PC-3 (cell line): Measurements from ENCODE around the gene PAPOLG. TPM values are rescaled to one million over a fixed set of nuclear protein-coding genes. Genes with fewer than 3 reads are reported as not detected.

Experiments
- ATAC-seq: fragments of 200-7000 bp; cut with Tn5 transposase; 2 replicates; pipeline ENCODE4 v1.9.1; 2020; ENCODE audit warnings: mild to moderate bottlenecking, moderate library complexity
- BruUV-seq: library from RNA; stranded (reverse); fragments of 400-500 nt; replicated peaks from 2 replicates; lab custom pipeline; 2021; lab: Mats Ljungman, UMichigan
- CTCF ChIA-PET: fragments of 300-600 bp; sonication (Branson Sonifier 250); formaldehyde crosslinking; loops from one replicate; lab custom pipeline; 2022; ENCODE audit warnings: antibody characterized with exemption; lab: Charles Lee
- POLR2A ChIA-PET: fragments of 300-600 bp; sonication (Branson Sonifier 250); formaldehyde crosslinking; loops from one replicate; lab custom pipeline; 2022; ENCODE audit warnings: antibody characterized with exemption; ENCODE audit not compliant: unreplicated experiment; lab: Charles Lee
- DNase-seq: peaks from one replicate; pipeline ENCODE4 v3.0.0-alpha.2; 2015
- H2AFZ ChIP-seq: fragments of 300-600 bp; sonication (generic); 2 replicates; pipeline ENCODE4 v1.6.0; 2016; ENCODE audit warnings: antibody characterized with exemption, low read length
- H3F3A ChIP-seq: fragments of 300-600 bp; sonication (generic); one replicate; pipeline ENCODE4 v1.6.0; 2017; ENCODE audit warnings: antibody characterized with exemption, low read length, control low read depth, mild to moderate bottlenecking; ENCODE audit not compliant: unreplicated experiment
- H3K27ac ChIP-seq: fragments of 300-600 bp; sonication (generic); 2 replicates; pipeline ENCODE4 v1.5.1; 2016; ENCODE audit warnings: mild to moderate bottlenecking, low read length
- H3K27me3 ChIP-seq: fragments of 300-600 bp; sonication (generic); 2 replicates; pipeline ENCODE4 v1.6.1; 2016; ENCODE audit warnings: low read length, mixed read lengths
- H3K36me3 ChIP-seq: fragments of 300-600 bp; sonication (generic); 2 replicates; pipeline ENCODE4 v1.6.1; 2016; ENCODE audit warnings: low read depth, mixed run types, low read length, mixed read lengths
- H3K4me1 ChIP-seq: fragments of 300-600 bp; sonication (generic); 2 replicates; pipeline ENCODE4 v1.5.1; 2016; ENCODE audit warnings: low read length; ENCODE audit not compliant: insufficient read depth
- H3K4me2 ChIP-seq: fragments of 300-600 bp; sonication (generic); 2 replicates; pipeline ENCODE4 v1.6.0; 2016; ENCODE audit warnings: low read length
- H3K4me3 ChIP-seq: fragments of 300-600 bp; sonication (generic); 2 replicates; pipeline ENCODE4 v1.5.1; 2016; ENCODE audit warnings: mild to moderate bottlenecking, low read length, mixed read lengths
- H3K79me2 ChIP-seq: fragments of 300-600 bp; sonication (generic); 2 replicates; pipeline ENCODE4 v1.6.1; 2017; ENCODE audit warnings: low read length, mixed read lengths
- H3K9ac ChIP-seq: fragments of 300-600 bp; sonication (generic); 2 replicates; pipeline ENCODE4 v1.6.0; 2016; ENCODE audit warnings: mild to moderate bottlenecking, low read length
- H3K9me2 ChIP-seq: fragments of 300-600 bp; sonication (generic); replicated peaks from 2 replicates; pipeline ENCODE4 v1.6.1; 2016; ENCODE audit warnings: mixed run types, low read length, mixed read lengths
- H3K9me3 ChIP-seq: fragments of 300-600 bp; sonication (generic); 2 replicates; pipeline ENCODE4 v1.6.1; 2016; ENCODE audit warnings: low read length, mixed read lengths
- H4K20me1 ChIP-seq: fragments of 300-600 bp; sonication (generic); 2 replicates; pipeline ENCODE4 v1.6.1; 2016; ENCODE audit warnings: low read length, mixed read lengths
- EZH2 ChIP-seq: fragments of 300-600 bp; sonication (generic); IDR thresholded peaks from one replicate; pipeline ENCODE4 v1.6.1; 2017; ENCODE audit warnings: antibody characterized with exemption, mild to moderate bottlenecking, low read length; ENCODE audit not compliant: unreplicated experiment
- EZH2phosphoT487 ChIP-seq: fragments of 300-600 bp; sonication (generic); IDR thresholded peaks from 2 replicates; pipeline ENCODE4 v1.6.1; 2018; ENCODE audit warnings: mild to moderate bottlenecking, antibody characterized with exemption, low read length, borderline replicate concordance
- intact Hi-C: fragments of 100-400 bp; cut with micrococcal nuclease; formaldehyde crosslinking; loops from 2 replicates; pipeline ENCODE4 v1.9.0; 2023
- total RNA-seq: library from RNA; depleted of rRNA; stranded (reverse); fragments of >200 nt; gene quantifications from 2 replicates; pipeline ENCODE4 v1.2.3, GENCODE V29; 2014
- TF ChIP-seq, protein P1 (sequence below): fragments of 300-600 bp; sonication (generic); conservative IDR thresholded peaks from 2 replicates; pipeline ENCODE4 v1.5.1; 2017; ENCODE audit warnings: antibody characterized with exemption, low read depth, mild to moderate bottlenecking, low read length

The PAPOLG gene
- total RNA-seq, 1 experiment from 2014 or later = 7.1 TPM

DNA sequence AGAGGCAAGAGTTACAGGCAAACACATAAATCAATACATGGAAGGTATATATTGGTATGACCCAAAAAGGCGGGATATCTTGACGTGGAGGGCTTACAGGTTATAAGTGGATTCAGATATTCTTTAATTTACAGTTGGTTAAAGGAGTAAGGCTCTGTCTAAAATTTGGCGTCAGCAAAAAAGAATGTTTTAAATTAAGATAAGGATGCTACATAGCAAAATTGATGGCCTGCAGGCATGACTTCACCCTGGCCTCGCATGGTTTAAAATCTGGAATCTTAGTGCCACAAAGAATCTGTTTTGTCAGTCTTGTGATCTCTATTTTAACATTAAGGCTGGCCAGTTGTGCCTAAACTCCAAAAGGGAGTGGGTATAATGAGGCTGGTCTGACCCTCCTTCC lies 66.9 kb downstream of the PAPOLG start:
- ChIA-PET POLR2A (no interaction called here), CTCF (no interaction called here)
- no peaks in the 10 kb centered on the region for H3K9me2 ChIP-seq
- H3K4me1 ChIP-seq = no peaks in the 10 kb centered on the region
- no peak overlapping the region for H3K4me2 ChIP-seq
- DNase-seq (no peak), ATAC-seq (no peak)
- H3K27me3 ChIP-seq = no peaks in the 10 kb centered on the region
- intact Hi-C loops = no loop called here
- TF ChIP-seq EZH2 (no peak), EZH2phosphoT487 (no peak)
- TF ChIP-seq, protein P1, sequence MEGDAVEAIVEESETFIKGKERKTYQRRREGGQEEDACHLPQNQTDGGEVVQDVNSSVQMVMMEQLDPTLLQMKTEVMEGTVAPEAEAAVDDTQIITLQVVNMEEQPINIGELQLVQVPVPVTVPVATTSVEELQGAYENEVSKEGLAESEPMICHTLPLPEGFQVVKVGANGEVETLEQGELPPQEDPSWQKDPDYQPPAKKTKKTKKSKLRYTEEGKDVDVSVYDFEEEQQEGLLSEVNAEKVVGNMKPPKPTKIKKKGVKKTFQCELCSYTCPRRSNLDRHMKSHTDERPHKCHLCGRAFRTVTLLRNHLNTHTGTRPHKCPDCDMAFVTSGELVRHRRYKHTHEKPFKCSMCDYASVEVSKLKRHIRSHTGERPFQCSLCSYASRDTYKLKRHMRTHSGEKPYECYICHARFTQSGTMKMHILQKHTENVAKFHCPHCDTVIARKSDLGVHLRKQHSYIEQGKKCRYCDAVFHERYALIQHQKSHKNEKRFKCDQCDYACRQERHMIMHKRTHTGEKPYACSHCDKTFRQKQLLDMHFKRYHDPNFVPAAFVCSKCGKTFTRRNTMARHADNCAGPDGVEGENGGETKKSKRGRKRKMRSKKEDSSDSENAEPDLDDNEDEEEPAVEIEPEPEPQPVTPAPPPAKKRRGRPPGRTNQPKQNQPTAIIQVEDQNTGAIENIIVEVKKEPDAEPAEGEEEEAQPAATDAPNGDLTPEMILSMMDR = no peak
- no peaks in the 10 kb centered on the region for H3K36me3 ChIP-seq
- no peaks in the 10 kb centered on the region for H3F3A ChIP-seq
- H3K79me2 ChIP-seq = no peaks in the 10 kb centered on the region
- H3K9me3 ChIP-seq = no peaks in the 10 kb centered on the region
- no peak overlapping the region for H2AFZ ChIP-seq
- no peak overlapping the region for H3K27ac ChIP-seq
- no peaks in the 10 kb centered on the region for H4K20me1 ChIP-seq
- BruUV-seq = no TSS peak
- H3K4me3 ChIP-seq = no peak overlapping the region
- H3K9ac ChIP-seq = no peak overlapping the region

GRCh38 chr2:60823694-60824305 lies 67.7 kb downstream of the PAPOLG start:
- no TSS peak for BruUV-seq
- H3F3A ChIP-seq = no peaks in the 10 kb centered on the region
- H3K36me3 ChIP-seq = no peaks in the 10 kb centered on the region
- ChIA-PET POLR2A (no interaction called here), CTCF (interaction anchor here (0.9 kb wide), 1 partner anchor 175 kb away, joined by 3 read pairs; no protein-coding TSS in a partner anchor)
- H3K9me2 ChIP-seq = no peaks in the 10 kb centered on the region
- H3K4me1 ChIP-seq = no peaks in the 10 kb centered on the region
- no peaks in the 10 kb centered on the region for H3K79me2 ChIP-seq
- no peak overlapping the region for H3K9ac ChIP-seq
- no peaks in the 10 kb centered on the region for H4K20me1 ChIP-seq
- TF ChIP-seq EZH2phosphoT487 (no peak), EZH2 (no peak)
- TF ChIP-seq, protein P1 = no peak
- H3K27ac ChIP-seq = no peak overlapping the region
- H3K4me3 ChIP-seq = no peak overlapping the region
- H3K4me2 ChIP-seq = no peak overlapping the region
- intact Hi-C loops = no loop called here
- H3K9me3 ChIP-seq = no peaks in the 10 kb centered on the region
- ATAC-seq (no peak), DNase-seq (no peak)
- H3K27me3 ChIP-seq = no peaks in the 10 kb centered on the region
- no peak overlapping the region for H2AFZ ChIP-seq

- TF ChIP-seq EZH2phosphoT487 = no peak
- no peak for TF ChIP-seq EZH2
- TF ChIP-seq, protein P1 = no peak
- Histone ChIP-seq H3K4me2 (no peak overlapping the region), H4K20me1 (no peaks in the 10 kb centered on the region), H3K9me3 (no peaks in the 10 kb centered on the region), H3K36me3 (no peaks in the 10 kb centered on the region), H3K27ac (no peak overlapping the region), H3K27me3 (no peaks in the 10 kb centered on the region), H3K4me1 (no peaks in the 10 kb centered on the region), H3K79me2 (no peaks in the 10 kb centered on the region), H2AFZ (no peak overlapping the region), H3K9me2 (no peaks in the 10 kb centered on the region), H3K4me3 (no peak overlapping the region), H3K9ac (no peak overlapping the region), H3F3A (no peaks in the 10 kb centered on the region)
- no TSS peak for BruUV-seq
- intact Hi-C loops = no loop called here
- ATAC-seq = no peak
- POLR2A ChIA-PET = no interaction called here
- DNase-seq = no peak
- CTCF ChIA-PET = no interaction called here
Observed at GRCh38 chr2:60825666-60826065, 69.6 kb downstream of the PAPOLG start.
